GM19452 (cell line): ENCODE data around the gene MGAT4C.
"Not testable (repeated sequence)": the region's sequence is repeated elsewhere in the genome, so short reads cannot be mapped to it uniquely, and the experiment has no call there.

Experiments
- ATAC-seq: cut with Tn5 transposase; IDR thresholded peaks from one replicate; pipeline ENCODE4 v1.9.1; 2021; ENCODE audit not compliant: unreplicated experiment

The MGAT4C gene

GRCh38 chr12:86139671-86140070 is 116.5 kb downstream of the MGAT4C start:
- ATAC-seq: no peak

GRCh38 chr12:86138770-86139169 is 117.4 kb downstream of the MGAT4C start:
- ATAC-seq: no peak

DNA sequence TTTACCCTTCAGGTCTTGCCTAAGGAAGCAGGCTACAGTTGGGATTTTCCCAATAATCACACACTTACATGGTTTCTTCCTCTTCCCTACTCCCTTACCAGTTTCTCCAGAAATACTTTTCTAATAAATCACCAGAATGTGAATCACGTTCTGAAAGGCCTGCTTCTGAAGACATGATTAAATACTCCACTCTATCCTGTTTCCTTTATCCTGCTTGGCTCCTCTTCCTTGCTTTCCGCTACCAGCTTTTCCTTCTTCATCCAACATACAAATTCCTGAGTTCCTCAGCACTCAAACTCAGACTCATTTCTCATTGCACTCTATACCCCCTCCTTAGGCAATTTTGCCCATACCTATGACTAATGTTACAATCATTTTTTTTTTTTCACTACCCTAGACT is 118.3 kb downstream of the MGAT4C start:
- no peak for ATAC-seq

DNA sequence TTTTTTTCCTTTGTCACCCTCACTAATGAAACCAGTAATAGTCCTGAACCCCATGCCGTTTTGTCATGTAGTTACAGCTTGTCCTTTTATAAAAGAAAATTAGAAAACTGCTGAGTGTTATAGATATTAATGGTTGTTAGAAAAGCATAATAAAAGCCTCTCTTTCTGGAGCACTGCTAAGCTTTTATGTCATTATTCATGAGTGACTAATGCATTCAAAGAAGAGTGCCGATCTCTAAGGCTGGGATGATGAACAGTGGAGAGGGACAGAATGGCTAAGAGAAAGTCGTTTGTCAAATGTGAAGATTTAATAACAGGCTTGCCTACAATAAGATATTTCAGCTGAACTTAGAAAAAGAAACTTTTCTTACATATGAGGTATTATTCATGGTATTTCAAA is 121.6 kb downstream of the MGAT4C start:
- ATAC-seq: no peak

GRCh38 chr12:86126900-86127299 is 129.3 kb downstream of the MGAT4C start:
- not testable (repeated sequence) for ATAC-seq

DNA sequence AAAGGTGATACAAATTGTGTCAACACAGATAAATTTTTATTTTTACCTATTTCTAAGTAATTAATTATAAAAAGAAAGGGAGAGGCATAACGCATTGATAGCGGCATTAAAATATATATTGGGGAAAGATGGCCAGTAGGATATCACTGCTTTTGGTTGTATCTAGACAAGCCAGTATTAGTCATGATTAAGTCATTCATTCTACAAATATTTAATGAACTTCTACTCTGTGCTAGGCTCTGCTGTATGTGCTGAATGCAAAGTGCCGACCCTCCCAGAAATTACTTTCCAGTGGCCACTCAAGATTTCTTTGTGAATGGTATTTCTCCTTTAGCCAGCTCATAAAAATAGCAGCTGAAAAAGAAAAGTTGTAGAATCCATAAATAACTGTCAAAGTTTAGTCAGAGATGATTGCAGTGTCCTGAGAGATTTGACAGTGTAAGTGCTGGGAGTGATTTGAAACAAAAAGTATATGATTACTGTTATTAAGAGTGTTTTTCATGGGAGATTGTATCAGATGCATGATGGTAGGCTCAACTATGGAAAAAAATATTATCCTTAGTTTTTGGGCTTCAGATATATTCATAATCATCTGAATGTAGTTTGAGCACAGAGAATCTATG is 133.2 kb downstream of the MGAT4C start:
- ATAC-seq: no peak

DNA sequence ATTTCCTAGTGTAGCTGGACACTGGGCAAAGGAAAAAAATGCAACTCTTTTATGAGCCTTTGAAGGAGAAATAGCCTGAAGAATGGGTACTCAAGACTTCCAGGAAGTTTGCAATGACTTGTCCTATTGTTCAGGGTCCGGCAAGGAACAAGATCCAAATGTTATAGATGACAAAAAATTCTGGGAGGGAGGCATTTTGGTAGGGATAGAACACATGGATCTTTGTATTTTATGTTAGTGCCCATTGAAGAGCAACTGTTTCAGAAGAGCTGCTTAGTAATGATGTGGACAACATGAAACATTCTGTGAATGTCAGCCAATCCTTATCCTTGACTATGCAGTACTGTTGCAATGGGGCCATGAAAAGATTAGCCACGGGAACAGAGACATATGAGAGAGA is 138.0 kb downstream of the MGAT4C start:
- no peak for ATAC-seq

DNA sequence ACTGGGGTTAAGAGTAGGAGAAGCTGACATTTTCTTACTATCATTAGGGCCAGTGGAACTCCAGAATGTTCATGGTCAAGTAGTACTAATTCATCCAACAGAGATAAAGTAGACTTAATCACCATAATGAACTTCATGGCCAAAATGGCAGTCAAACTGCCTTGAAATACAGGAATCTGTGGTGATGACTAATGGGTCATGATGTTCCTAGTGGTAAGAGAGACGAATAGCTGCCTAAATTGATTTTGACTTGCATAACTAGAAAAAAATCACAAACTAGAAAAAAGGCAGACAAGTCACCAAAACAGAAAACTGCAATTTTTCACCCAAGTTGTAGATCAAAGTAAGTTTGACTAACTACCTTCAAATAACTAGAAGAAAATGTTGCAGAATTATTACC is 138.5 kb downstream of the MGAT4C start:
- ATAC-seq: no peak

GRCh38 chr12:86104087-86104486 is 152.1 kb downstream of the MGAT4C start:
- ATAC-seq: no peak

DNA sequence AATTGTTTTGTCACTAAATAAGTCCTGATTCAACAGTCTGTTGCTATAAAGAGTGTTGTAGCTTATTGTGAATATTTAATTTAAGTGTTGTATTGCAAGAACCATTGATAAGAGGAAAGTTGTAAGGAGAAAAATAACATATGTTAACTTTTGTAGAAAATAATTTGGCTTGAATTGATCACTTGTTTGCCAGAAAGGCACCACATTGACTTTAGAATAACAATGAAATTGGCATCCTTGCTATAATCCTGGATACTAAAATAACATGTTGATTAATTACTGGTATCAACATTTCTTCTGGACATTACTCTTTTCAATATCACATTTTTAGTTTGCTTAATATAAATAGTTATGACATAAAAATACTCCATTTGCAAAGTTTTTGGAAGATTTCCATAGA is 159.0 kb downstream of the MGAT4C start:
- no peak for ATAC-seq

GRCh38 chr12:86091681-86092080 is 164.5 kb downstream of the MGAT4C start:
- no peak for ATAC-seq

- ATAC-seq: no peak
Measured at GRCh38 chr12:86081843-86082242, 174.3 kb downstream of the MGAT4C start.

GRCh38 chr12:86059052-86059451 is 197.1 kb downstream of the MGAT4C start:
- not testable (repeated sequence) for ATAC-seq

DNA sequence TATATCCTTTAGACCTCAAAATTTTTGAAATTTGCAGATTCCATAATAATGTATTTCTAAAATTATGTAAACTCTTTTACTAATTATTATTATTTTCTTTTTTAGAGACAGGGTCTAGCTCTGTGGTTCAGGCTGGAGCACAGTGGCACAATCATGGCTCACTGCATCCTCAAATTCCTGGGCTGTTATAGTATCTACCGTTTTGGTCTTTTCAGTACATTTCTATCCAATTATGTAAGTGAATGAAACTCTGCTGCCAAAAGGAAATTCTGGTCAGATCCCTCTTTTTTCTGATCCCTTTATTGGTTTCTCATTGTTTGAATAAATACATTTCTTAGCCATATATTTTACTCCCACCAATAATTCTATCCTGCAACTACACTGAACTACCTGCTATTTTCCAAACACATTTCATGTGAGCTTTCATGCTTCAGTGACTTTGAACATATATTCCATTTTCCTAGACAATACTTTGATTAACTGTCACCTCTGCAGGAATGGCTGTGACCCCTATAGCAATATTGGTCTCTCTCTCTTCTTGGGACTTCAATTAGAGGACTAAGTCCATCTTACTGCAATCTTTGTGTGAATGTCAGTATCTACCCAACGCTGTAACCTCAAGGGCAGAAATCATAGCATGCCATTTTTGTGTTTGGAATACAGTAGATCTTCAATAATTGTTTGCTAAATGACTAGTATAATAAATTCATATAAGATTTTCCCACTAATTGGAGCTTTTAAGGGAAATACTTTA is 198.9 kb downstream of the MGAT4C start:
- ATAC-seq: no peak

DNA sequence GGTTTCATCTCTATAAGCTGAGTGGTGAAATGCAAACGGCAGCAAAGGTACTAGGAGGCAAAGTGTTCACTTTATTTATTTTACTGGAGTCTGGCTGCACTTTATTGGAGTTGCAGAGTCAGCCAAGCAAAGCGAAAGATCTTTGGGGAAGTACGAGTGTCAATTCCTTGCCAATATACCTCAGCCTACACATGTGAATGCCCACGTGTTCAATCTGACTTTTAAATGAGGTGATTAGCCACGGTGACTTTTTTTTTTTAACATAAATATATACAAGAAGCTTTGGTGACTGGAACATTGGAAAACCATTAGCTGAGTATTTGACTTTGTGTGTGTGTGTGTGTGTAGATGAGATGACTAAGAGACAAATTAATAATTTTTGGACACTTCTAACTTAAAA is 203.3 kb downstream of the MGAT4C start:
- no peak for ATAC-seq

DNA sequence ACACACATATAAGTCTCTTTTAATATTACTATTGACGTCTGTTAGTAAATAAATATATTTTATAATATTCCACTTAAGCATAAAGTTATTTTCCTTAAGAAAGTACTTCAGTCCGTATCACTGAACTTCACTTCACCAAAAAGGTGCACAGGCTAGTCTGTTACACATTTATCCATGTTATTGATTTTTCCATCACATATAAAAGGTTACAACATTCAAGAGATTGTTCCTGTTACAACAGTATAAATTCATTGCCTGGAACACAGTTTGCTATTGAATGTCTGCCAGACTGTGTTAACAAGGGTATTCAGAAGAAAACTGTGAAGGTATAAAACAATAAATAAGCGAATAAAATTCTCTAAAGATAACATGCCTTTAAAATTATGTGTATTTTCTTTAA is 206.2 kb downstream of the MGAT4C start:
- no peak for ATAC-seq

DNA sequence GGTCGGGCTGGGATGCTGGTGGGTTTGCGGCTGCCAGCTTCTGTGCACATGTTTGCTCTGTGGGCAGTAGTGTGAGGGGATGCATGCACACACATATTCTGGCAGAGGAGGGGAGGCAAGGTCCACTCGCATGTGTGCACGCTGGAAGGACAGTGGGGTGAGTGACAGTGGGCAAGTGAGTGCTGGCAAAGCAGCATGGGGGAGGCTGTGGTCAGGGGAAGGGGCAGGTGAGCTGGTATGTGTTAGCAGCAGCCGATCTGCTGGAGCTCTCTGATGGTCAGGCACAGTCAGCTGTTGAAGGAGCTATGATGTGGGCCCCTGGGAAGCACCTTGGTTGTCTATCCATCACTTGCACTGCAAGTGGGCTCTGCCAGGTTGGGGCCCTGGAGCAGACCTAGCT is 211.8 kb downstream of the MGAT4C start:
- no peak for ATAC-seq

GRCh38 chr12:86042062-86042461 is 214.1 kb downstream of the MGAT4C start:
- no peak for ATAC-seq

DNA sequence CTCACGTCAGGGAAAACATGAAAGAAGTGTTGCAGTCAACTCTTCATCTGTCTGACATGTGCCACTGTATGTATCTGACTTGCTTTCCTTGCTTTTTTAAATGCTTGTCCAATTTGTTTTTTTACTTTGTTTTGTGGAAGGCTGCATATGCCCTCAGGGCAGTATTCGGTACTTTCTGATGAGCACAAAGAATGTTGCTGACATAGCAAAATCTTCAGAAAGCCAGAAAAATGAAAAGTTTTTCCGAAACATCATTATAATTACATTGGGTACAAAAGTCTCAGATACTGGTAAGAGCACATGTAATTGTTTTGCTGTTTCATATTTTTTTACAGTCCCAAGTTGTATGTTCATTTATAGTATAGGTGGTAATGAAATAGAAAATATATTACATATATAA is 237.8 kb downstream of the MGAT4C start:
- no peak for ATAC-seq

DNA sequence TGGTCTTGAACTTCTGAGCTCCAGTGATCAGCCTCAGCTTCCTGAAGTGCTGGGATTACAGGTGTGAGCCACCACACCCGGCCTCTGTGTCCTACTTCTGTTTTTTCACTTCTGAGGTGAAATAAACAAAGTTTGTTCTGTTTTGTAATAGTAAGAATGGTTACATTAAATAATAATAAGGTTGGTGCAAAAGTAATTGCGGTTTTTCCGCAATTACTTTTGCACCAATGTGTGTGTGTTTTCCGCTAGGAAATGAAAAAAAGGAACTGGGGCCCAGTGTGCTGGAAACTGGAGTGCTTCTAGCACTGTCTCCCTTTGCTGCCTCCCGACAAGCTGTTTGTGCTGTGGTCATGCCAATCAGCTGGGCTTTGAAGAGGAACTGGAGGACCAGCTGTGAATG is 241.2 kb downstream of the MGAT4C start:
- no peak for ATAC-seq

DNA sequence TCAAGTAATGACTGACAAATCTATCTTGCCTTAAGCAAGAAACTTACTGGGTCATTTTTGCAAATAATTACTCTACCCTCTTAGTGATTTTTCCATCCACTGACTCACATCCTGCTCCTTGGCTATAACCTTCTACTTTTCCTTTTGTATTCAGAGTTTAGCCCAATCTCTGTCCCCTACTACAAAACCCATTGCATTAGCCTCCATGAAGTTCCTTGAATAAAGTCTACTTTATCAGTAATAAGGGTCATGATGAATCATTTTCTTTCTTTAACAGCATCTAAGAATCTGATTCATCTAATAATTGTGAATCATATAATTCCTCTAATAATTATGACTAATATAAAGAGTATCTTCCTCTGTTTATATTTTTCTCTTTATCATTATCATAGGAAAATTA is 249.5 kb downstream of the MGAT4C start:
- ATAC-seq: no peak

- ATAC-seq: no peak
Measured at GRCh38 chr12:85998074-85998473, 258.1 kb downstream of the MGAT4C start.

DNA sequence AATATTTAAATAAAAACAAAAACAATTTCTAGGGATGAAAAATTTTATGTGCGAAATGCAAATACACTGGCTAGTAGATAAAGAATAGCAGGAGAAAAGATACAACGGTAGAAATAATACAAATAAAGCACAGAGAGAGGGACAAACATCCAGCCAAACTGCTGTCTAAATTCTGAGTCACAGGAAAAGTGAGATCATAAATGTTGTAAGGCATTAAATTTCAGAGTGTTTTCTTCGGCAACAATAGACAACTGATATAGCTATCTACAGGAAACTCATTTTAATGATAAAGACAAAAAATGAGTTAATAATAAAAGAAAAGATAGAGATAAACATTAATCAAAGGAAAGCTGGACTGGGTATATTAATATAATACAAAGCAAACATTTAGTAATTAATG is 259.9 kb downstream of the MGAT4C start:
- no peak for ATAC-seq
